ENCODE measurements around the gene SLC46A2.

SLC46A2 gene

DNA sequence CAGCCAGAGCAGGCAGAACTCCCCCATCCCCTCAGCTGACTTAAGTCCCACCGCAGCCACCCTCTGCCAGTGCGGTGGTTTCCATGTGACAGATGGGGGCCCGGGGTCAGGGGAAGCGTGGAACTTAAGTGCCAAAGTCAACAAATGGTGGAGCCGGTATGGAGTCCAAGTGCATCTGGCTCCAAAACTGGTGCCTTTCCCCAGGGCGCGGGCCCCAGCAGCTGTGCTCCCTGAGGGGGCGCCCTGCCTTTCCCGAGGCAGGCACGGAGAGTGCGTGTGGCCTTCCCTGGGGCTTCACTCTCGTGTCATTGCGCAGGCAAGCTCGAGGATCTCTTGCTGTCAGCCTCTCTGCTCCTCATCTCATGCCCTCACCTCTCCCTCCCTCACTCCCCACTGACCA is 33.8 kb downstream of the SLC46A2 start:
- no peak for DNase-seq

DNA sequence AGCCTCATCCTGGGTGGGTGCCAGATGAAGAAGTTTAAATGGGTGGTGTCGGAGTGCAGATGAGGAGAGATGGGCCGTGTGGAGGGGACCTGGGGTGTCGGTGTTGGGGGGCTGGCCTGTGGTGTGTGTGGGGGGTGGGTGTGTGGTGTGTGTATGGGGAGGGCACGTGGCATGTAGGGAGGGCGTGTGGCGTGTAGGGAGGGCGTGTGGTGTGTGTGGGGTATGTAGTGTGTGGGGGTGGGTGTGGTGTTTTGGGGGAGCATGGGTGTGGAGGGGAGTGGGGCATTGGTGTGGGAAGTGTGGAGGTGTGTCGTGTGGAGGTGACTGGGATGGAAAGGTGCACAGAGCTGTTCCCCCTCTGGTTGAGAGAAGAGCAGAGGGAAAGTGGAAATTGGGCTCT is 34.5 kb downstream of the SLC46A2 start:
- no peak for DNase-seq

DNA sequence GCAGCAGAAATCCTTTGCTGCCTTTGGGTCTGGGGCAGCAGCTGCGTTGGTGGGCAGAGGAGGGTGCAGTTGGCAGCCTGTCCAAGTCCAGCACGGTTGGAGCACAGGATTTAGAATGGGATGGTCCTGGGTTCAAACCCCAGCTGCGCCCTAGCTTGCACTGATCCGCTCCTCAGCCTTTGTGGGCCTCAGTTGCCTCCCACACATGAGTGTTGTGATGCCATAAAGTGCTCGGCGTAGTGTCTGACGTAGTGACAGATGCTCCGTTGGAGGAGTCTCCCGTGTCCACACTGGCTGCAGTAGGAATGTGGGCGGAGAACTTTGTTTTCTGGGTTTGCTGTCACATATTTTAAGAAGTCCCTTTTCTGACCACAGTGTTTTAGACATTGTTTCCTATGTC is 36.0 kb downstream of the SLC46A2 start:
- no peak for DNase-seq

DNA sequence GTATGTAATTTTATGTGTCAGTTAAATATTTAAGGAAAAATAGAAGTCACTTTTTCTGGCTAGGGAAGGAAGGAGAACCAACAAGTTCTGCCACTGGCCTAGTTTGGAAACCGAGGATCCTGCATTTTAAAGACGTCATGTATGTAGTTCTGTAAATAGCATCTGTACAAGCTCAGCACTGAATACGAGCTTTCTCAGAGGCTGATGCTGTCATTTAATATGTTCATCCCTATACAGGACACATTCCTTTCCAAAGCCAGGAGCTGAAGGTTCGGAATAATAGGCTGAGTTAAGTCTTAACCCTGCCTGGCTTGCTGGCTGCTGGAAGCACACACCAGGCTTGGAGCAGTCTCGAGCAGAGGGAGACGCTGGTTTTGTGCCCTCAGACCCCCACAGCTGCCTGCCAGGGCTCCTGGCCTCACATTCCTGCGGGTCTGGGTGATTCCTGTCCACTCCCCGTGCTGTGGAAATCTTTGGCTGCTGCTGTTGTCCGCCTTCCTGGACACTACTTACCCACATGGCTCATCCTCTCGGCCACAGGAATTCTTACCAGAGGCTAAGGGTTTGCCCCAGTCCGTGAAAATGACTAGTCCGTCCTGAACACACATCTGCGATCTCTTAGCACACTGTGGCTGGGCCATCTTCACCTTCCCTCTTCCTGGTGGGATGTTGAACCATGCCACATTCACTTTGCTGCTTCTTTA is 36.6 kb downstream of the SLC46A2 start:
- DNase-seq, result no peak

GRCh38 chr9:112852741-112853504 is 37.8 kb downstream of the SLC46A2 start:
- DNase-seq, result peak; percentile 81

GRCh38 chr9:112850840-112851239 is 39.8 kb downstream of the SLC46A2 start:
- DNase-seq, result no peak

DNA sequence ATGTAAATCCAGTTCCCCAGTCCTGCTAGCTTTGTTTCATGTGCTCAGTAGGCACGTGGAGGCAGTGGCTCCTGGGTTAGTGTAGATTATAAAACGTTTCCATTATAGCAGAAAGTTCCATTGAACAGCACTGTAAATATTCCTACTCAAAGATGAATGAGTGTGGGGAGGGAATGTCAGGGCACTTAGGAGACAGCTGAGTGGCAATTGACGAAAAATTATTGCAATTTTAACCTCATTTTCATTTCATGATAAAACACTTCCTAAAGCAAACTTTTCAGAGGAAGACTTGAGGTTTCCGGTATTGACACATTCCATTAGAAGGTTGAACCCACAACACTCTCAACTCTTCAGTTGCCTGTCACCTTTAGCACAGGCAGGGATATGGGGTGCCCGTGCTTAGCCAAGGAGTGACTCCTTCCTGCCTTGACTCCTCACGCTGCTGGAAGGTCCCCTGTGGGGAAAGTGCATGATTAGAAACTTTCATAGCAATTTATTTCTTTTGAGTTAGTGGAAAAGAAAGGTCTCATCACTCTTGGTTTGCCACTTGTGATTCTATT is 41.2 kb downstream of the SLC46A2 start:
- no peak for DNase-seq

DNA sequence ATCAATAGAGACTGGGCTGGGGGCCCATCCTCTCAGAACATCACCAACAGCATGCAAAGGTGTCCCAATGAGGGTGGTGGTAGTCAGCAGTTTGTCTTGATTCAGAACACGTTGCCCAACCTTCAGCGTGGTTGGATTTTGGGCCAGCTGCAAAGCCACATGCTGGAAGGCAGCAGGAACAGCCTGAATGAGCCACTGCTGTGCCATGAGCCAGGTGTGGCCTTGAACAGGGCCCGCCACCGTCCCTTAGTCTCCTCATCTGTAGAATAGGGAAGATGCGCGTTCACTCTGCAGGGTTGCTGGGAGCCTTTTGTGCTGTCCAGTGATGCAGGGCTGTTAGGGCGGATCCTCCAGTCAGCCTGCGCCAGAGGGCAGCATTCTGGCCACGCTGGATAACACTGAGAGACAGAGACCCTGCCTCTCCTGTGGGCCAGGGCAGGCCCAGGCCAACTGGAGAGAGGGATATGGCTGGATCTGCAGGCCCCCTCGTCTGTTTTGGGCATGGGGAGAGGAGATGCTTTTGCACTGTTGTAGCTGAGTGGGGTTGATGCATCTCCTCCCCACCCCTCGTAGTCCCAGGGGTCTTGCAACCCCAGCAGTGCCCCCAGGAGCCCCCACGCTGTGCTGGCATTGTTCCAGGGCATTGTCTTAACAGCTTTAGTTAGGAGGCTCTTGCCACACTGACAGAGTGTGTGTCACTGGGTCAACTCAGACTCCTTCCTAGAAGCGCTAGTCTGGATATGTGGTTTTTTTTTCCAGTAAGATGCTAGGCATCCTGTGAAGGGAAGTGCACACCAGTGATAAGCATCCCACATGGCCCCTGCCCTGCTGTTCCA is 42.1 kb downstream of the SLC46A2 start:
- DNase-seq, result no peak

DNA sequence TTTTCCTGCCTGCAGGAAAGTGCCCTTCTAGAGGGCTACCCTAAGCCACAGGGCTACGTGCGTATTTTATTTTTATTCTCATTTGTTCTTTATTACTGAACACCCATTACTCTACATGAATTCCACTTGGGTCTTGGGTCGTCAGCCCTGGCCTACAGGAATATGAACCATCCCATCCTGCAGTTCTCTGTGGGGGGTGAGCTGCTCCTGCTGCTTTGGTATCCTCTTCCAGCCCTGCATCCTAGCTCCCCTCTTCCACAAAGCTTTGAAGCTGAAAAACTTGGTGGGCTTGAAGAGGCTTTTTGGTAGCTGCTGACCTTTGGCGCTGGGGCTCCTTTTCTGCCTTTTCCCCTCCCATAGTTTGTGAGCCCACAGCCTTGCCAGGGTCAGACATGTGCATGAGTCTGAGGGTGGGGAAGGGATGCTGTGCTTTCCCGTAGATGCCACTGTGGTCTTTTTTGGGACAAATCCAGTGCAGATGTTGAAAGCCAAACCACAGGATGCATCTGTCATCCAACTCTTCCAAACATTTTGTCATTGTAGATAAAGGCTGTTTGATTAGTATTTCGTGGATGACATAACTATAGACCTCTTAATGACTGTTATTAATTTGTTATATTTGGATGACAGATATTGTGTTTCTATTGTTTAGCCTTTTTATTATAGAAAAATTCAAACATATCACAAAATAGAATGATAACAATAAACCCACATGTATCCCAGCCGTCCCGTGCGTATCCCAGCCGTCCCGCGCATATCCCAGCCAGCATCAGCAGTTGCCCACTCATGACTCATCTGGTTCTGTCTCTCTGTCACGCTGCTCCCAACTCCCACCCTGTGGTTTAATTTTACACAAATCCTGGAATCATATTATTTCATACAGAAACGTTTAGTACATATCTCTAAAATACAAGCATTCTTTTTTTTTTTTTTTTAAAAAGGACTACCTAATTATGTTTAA is 43.9 kb downstream of the SLC46A2 start:
- DNase-seq, result no peak

GRCh38 chr9:112844771-112845542 is 45.7 kb downstream of the SLC46A2 start:
- peak; percentile 72 for DNase-seq

DNA sequence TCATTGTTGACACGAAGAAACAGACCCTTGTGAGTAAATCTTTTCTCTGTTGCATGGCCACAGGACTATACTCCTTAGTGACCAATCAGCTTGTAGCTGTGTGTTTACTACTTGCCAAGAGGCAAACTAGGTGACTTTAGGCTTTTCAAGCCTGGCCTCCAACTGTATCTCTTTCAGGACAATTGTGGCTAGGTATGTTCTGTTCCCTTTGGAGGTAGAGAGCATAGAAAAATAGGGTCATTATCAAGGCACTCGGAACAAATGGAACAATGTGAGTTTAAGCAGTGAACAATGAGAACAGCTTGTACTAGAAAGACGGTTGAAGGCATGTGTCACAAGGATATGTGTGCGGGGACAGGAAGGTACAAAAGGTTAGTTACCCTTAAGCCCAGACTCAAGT is 48.1 kb downstream of the SLC46A2 start:
- no peak for DNase-seq

DNA sequence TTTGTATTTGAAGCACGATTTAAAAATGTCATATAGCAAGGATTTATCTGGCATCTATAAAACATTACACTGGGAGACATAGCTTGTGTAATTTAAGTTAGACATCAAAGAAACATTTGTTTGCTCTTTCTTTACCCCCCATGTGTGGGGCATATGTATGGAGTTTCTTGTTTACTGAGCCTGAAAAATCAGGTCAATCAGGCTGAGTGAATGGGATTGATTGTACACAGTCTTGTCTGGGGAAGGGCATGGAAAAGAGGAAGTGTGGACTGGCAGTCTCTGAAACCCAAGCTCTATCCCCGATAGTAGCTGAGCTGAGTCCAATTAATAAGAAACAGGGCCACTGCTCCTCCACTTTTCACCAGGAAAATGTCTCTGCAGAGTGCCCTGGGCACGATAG is 49.4 kb downstream of the SLC46A2 start:
- DNase-seq, result peak; percentile 48

DNA sequence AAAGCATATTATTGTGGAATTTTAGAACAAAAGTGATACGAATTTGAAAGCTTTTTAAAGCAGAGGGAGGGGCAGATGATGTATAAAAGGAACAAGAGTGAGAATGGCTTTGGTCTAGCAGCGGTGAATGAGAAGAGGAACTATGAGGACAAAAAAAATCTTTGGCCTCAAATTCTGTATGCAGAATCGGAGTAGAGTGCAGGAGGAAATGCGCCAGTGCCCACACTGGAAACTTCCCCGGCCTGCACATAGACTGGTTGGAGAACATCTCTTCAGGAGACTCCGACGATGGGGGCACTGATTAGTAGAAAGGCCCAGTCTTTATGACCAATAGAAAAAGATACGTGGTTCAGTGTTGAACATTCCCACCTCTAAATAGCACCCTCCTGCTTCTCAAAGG is 51.3 kb downstream of the SLC46A2 start:
- DNase-seq, result peak; percentile 30

DNA sequence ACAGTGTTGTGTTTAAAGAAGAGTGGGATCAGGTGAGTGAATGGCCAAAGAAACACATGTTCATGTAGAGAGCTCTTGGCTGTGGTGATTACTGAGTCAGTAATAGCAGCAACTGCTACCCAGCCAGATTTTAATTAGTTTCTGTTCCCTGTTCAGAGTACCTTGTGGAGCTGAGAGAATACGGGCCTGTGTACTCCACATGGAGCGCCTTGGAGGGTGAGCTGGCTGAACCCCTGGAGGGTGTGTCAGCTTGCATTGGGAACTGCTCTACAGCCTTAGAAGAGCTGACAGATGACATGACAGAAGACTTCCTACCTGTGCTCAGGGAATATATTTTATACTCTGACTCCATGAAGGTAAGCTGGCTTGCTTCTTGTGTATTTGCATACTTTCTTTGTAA is 52.3 kb downstream of the SLC46A2 start:
- no peak for DNase-seq

GRCh38 chr9:112836394-112836793 is 54.3 kb downstream of the SLC46A2 start:
- DNase-seq, result no peak

- no peak for DNase-seq
These were observed 57.6 kb downstream of the SLC46A2 start for GRCh38 chr9:112833081-112833480.

GRCh38 chr9:112831969-112832368 is 58.7 kb downstream of the SLC46A2 start:
- DNase-seq, result no peak

DNA sequence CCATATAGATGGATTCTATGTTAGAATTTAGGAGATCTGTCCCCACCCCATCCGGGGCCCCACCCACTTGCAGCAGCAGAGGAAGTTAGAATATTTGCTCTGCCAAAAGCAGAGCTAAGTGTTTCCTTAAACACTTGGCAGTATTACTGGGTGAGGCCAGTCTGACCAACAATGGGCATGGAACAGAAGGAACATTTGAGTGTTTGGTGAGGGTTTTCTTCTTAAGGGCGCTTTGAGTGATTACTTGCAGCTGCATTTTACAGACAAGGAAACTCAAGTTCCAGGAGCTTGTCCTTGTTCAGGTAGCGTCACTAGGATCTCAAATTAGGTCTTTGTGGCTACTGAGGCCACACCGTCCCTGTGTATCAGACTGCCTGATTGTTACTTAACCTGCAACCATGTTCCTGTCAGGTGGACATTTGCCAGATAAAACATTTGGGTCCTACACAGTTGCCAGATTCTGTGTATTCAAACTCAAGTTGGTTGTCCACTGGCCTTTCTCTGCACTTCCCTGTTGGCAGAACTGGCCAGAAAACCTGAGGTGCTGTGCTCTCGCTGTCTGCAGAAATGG is 59.3 kb downstream of the SLC46A2 start:
- DNase-seq, result no peak
